Muscle of leg (tissue), 11 donors: ENCODE data around the gene CCDC188. TPM values are rescaled to one million over a fixed set of nuclear protein-coding genes. Genes with fewer than 3 reads are reported as not detected.
"Not testable (repeated sequence)": the region's sequence is repeated elsewhere in the genome, so short reads cannot be mapped to it uniquely, and the experiment has no call there.

Experiments used
- DNase-seq: peaks from one replicate; pipeline ENCODE4 v3.0.0; 2013
- H3K27ac ChIP-seq: one replicate; pipeline ENCODE4 v1.5.1; 2013; ENCODE audit warnings: mild to moderate bottlenecking, low read length, control low read depth
- H3K27me3 ChIP-seq: one replicate; pipeline ENCODE4 v1.6.1; 2013; ENCODE audit warnings: low read length; ENCODE audit not compliant: control insufficient read depth, insufficient read depth
- H3K36me3 ChIP-seq: one replicate; pipeline ENCODE4 v1.6.1; 2013; ENCODE audit warnings: low read length; ENCODE audit not compliant: control insufficient read depth, insufficient read depth
- H3K4me1 ChIP-seq: one replicate; pipeline ENCODE4 v1.6.1; 2013; ENCODE audit warnings: low read length; ENCODE audit not compliant: control insufficient read depth, insufficient read depth
- H3K4me3 ChIP-seq: one replicate; pipeline ENCODE4 v1.5.1; 2013; ENCODE audit warnings: low read length, control low read depth
- H3K9me3 ChIP-seq: replicated peaks from 2 replicates; pipeline ENCODE4 v1.6.1; 2013; ENCODE audit warnings: low read depth, low read length; ENCODE audit not compliant: control insufficient read depth
- WGBS: methylation state at CpG from one replicate; pipeline ENCODE4 v1.1.5; 2013; ENCODE audit warnings: missing lambda C conversion rate; ENCODE audit not compliant: insufficient coverage; 5-methylcytosine and 5-hydroxymethylcytosine counted together
- polyA plus RNA-seq, 8 donors: library from polyadenylated mRNA; unstranded; fragments of 120-200 nt; gene quantifications; one replicate each; pipeline versions ENCODE4 v1.2.1 to v1.2.3, GENCODE V29; 2013; ENCODE audit warnings: inconsistent platforms in 1 of 8, low replicate concordance in 1 of 8; ENCODE audit not compliant: insufficient read length in 8 of 8, insufficient read depth in 1 of 8
- total RNA-seq: library from RNA; stranded (reverse); fragments of 120-200 nt; gene quantifications from one replicate; pipeline ENCODE4 v1.2.4, GENCODE V29; 2013

The CCDC188 gene
- total and polyA plus RNA-seq, 9 donors: 0.84 to 2.8 (median 1.5) TPM

- no peaks in the 10 kb centered on the region for H3K36me3 ChIP-seq
- no peaks in the 10 kb centered on the region for H3K27me3 ChIP-seq
- H3K4me3 ChIP-seq: no peak overlapping the region
- WGBS: 75% methylated on average over 13 of the region's 13 CpGs
- no peak overlapping the region for H3K27ac ChIP-seq
- no peak for DNase-seq
- H3K4me1 ChIP-seq: no peaks in the 10 kb centered on the region
- no peaks in the 10 kb centered on the region for H3K9me3 ChIP-seq
These were observed 19.3 kb upstream of the CCDC188 start for GRCh38 chr22:20170170-20170569.

GRCh38 chr22:20169253-20169822 lies 18.5 kb upstream of the CCDC188 start:
- no peaks in the 10 kb centered on the region for H3K36me3 ChIP-seq
- no peak overlapping the region for H3K4me3 ChIP-seq
- no peaks in the 10 kb centered on the region for H3K4me1 ChIP-seq
- no peak for DNase-seq
- H3K27me3 ChIP-seq: no peaks in the 10 kb centered on the region
- WGBS: 69% methylated on average over 9 of the region's 10 CpGs
- H3K27ac ChIP-seq: no peak overlapping the region
- no peaks in the 10 kb centered on the region for H3K9me3 ChIP-seq

- no peaks in the 10 kb centered on the region for H3K27me3 ChIP-seq
- H3K9me3 ChIP-seq: no peaks in the 10 kb centered on the region
These were observed 16.9 kb upstream of the CCDC188 start for GRCh38 chr22:20167643-20168322.

GRCh38 chr22:20166703-20167102 lies 15.8 kb upstream of the CCDC188 start:
- Histone ChIP-seq H3K4me1 (no peaks in the 10 kb centered on the region), H3K27ac (no peak overlapping the region), H3K4me3 (no peak overlapping the region), H3K9me3 (no peaks in the 10 kb centered on the region), H3K36me3 (no peaks in the 10 kb centered on the region), H3K27me3 (no peaks in the 10 kb centered on the region)
- 83% methylated on average over 9 of the region's 9 CpGs for WGBS
- DNase-seq: no peak

More at GRCh38 chr22:20167643-20168322, 16.9 kb upstream of the CCDC188 start:
- Histone ChIP-seq H3K4me3 (no peak overlapping the region), H3K4me1 (no peaks in the 10 kb centered on the region), H3K27ac (no peak overlapping the region), H3K36me3 (no peaks in the 10 kb centered on the region)
- DNase-seq: no peak
- WGBS: 76% methylated on average over 16 of the region's 19 CpGs

- Histone ChIP-seq H3K27me3 (no peaks in the 10 kb centered on the region), H3K27ac (no peak overlapping the region), H3K4me1 (no peaks in the 10 kb centered on the region), H3K9me3 (no peaks in the 10 kb centered on the region), H3K4me3 (no peak overlapping the region), H3K36me3 (no peaks in the 10 kb centered on the region)
- WGBS: 92% methylated on average over 4 of the region's 7 CpGs
- DNase-seq: no peak
These were observed 15.1 kb upstream of the CCDC188 start for GRCh38 chr22:20165913-20166312.

GRCh38 chr22:20165421-20165820 lies 14.6 kb upstream of the CCDC188 start:
- H3K27ac ChIP-seq: no peak overlapping the region
- no peak for DNase-seq
- H3K9me3 ChIP-seq: no peaks in the 10 kb centered on the region
- H3K4me3 ChIP-seq: no peak overlapping the region
- WGBS: 86% methylated on average over 12 of the region's 12 CpGs
- H3K4me1 ChIP-seq: no peaks in the 10 kb centered on the region
- H3K27me3 ChIP-seq: no peaks in the 10 kb centered on the region
- no peaks in the 10 kb centered on the region for H3K36me3 ChIP-seq

GRCh38 chr22:20164863-20165262 lies 14.0 kb upstream of the CCDC188 start:
- H3K4me3 ChIP-seq: no peak overlapping the region
- no peaks in the 10 kb centered on the region for H3K4me1 ChIP-seq
- no peak for DNase-seq
- no peaks in the 10 kb centered on the region for H3K27me3 ChIP-seq
- H3K36me3 ChIP-seq: no peaks in the 10 kb centered on the region
- H3K9me3 ChIP-seq: no peaks in the 10 kb centered on the region
- no peak overlapping the region for H3K27ac ChIP-seq
- 59% methylated on average over 10 of the region's 11 CpGs for WGBS

- Histone ChIP-seq H3K4me1 (peaks cover 21% of the 10 kb centered on the region), H3K4me3 (no peak overlapping the region), H3K27ac (no peak overlapping the region), H3K36me3 (no peaks in the 10 kb centered on the region), H3K9me3 (no peaks in the 10 kb centered on the region), H3K27me3 (no peaks in the 10 kb centered on the region)
- DNase-seq: no peak
- WGBS: 70% methylated on average over 6 of the region's 10 CpGs
These were observed 9.2 kb upstream of the CCDC188 start for GRCh38 chr22:20160041-20160440.

GRCh38 chr22:20159531-20159930 lies 8.7 kb upstream of the CCDC188 start:
- peaks cover 21% of the 10 kb centered on the region for H3K4me1 ChIP-seq
- 70% methylated on average over 1 of the region's 14 CpGs for WGBS
- not testable (repeated sequence) for H3K27ac ChIP-seq, H3K36me3 ChIP-seq, H3K4me3 ChIP-seq, DNase-seq, H3K9me3 ChIP-seq, H3K27me3 ChIP-seq

- H3K4me1 ChIP-seq: peaks cover 26% of the 10 kb centered on the region
- H3K9me3 ChIP-seq: no peaks in the 10 kb centered on the region
- H3K27me3 ChIP-seq: no peaks in the 10 kb centered on the region
- no peaks in the 10 kb centered on the region for H3K36me3 ChIP-seq
- no peak for DNase-seq
- H3K4me3 ChIP-seq: no peak overlapping the region
- WGBS: 6% methylated on average over 8 of the region's 9 CpGs
- no peak overlapping the region for H3K27ac ChIP-seq
These were observed 8.2 kb upstream of the CCDC188 start for GRCh38 chr22:20159076-20159475.
